Ovary (tissue), 9 donors: ENCODE data around the gene TAC4. TPM values are rescaled to one million over a fixed set of nuclear protein-coding genes. Genes with fewer than 3 reads are reported as not detected.

Source experiments
- DNase-seq, 5 donors: peaks; one replicate each; pipeline ENCODE4 v3.0.0-alpha.2; 2019 to 2020
- H3K27ac ChIP-seq, 2 donors: fragments of 200-600 bp; one replicate each; pipeline versions ENCODE4 v1.5.1 to v1.8.0; 2019 to 2022
- H3K27me3 ChIP-seq: fragments of 200-600 bp; one replicate; pipeline ENCODE4 v1.8.0; 2022
- H3K36me3 ChIP-seq: fragments of 200-600 bp; sonication (generic); one replicate; pipeline ENCODE4 v1.5.1; 2019
- H3K4me1 ChIP-seq: one replicate; pipeline ENCODE4 v1.8.1; 2013; ENCODE audit warnings: mild to moderate bottlenecking, moderate library complexity; ENCODE audit not compliant: insufficient read depth
- H3K4me3 ChIP-seq: fragments of 200-600 bp; sonication (generic); one replicate; pipeline ENCODE4 v1.5.1; 2017
- H3K9me3 ChIP-seq, 2 donors: fragments of 200-600 bp in 1 of 2; sonication (generic) in 1 of 2; one replicate each; pipeline versions ENCODE4 v1.5.1 to v1.8.1; 2013 to 2019; ENCODE audit warnings: mild to moderate bottlenecking in 1 of 2, moderate library complexity in 1 of 2
- CTCF ChIP-seq, 3 donors: fragments of 450-650 bp in 2 of 3; fragments of 200-600 bp in 1 of 3; IDR thresholded peaks; one replicate each; pipeline versions ENCODE4 v1.5.1 to v1.8.0; 2016 to 2022; ENCODE audit warnings: antibody characterized with exemption in 3 of 3, mild to moderate bottlenecking in 1 of 3
- EP300 ChIP-seq: sonication (generic); formaldehyde crosslinking; IDR thresholded peaks from one replicate; pipeline ENCODE4 v1.6.1; 2017; ENCODE audit warnings: antibody characterized with exemption
- POLR2A ChIP-seq: fragments of 450-650 bp; IDR thresholded peaks from one replicate; pipeline ENCODE4 v1.6.1; 2017; ENCODE audit warnings: antibody characterized with exemption, mild to moderate bottlenecking, moderate library complexity
- WGBS, 3 donors: extraction: QIAGEN DNeasy Blood & Tissue Kit in 1 of 3; methylation state at CpG; one replicate each; pipeline versions ENCODE4 v1.1.5 to v1.1.7; 2013 to 2017; 5-methylcytosine and 5-hydroxymethylcytosine counted together
- intact Hi-C, 4 donors: fragments of 100-400 bp; cut with DNase I; formaldehyde crosslinking; loops; one replicate each; pipeline versions ENCODE4 v1.11.0 to v1.15.1; 2022 to 2023
- polyA plus RNA-seq, 2 donors: library from polyadenylated mRNA; stranded (reverse); fragments of 200-250 nt in 1 of 2; fragments of 350-450 nt in 1 of 2; fragmentation: Illumina TruSeq in 1 of 2; extraction: RNeasy Lipid Tissue Mini Kit (QIAGEN cat#74804) in 1 of 2; gene quantifications; one replicate each; pipeline ENCODE4 v1.2.3, GENCODE V29; 2013 to 2014
- total RNA-seq, 7 donors: library from RNA; depleted of rRNA in 2 of 7; stranded (reverse); fragments of >200 nt in 2 of 7; fragmentation: NEBNext Ultra II Directional in 3 of 7; extraction: Animal tissue kit (Norgen Biotek cat#: 25700) in 3 of 7; gene quantifications; one replicate each; pipeline versions ENCODE4 v1.1.0 to v1.2.4, GENCODE V29; 2016 to 2023
- donor health status: DM: no; HTN: no; CAD: no; lungs with moderate emphysema.
- donor health status: DM: no; HTN: no; CAD: no.
- donor health status: Bipolar disorder and iron deficiency.
- donor health status: DM: yes; HTN: yes; CAD: no.
- donor health status: DM: no; HTN: no; CAD: no.
- donor health status: DM: yes; HTN: yes; CAD: no.

The TAC4 gene
- total and polyA plus RNA-seq, 9 donors, result not detected

DNA sequence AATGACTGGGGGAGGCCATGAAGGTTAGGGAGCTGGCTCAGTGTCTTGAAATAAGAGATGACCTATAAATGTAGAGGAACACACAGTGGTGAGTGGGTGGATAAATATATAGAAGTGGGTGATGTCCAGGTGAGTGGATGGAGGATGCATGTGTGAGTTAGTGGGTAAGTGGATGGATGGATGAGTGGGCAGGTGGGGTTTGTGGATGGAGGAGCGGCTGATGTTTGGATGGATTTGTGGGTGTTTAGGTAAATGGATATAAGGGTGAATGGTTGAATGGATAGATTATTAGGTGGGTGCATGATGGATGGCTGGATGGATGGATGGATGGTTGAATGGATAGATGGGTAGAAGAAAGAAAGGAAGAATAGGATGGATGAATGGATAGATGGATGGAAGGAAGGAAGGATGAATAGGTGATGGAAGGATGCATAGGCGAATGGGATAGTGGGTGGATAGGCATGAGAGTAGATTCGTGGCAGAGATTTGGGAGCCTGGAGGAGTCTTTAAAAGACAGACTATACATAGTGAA lies 19.1 kb upstream of the TAC4 start:
- Histone ChIP-seq H3K36me3 (no peaks in the 10 kb centered on the region), H3K4me1 (no peaks in the 10 kb centered on the region), H3K9me3 (no peaks in the 10 kb centered on the region), H3K27me3 (no peaks in the 10 kb centered on the region), H3K27ac (no peak overlapping the region), H3K4me3 (no peak overlapping the region)
- WGBS, 3 donors, result 59 to 95% (median 78%) methylated on average over 3 of the region's 3 CpGs
- no peak for DNase-seq
- TF ChIP-seq POLR2A, result no peak
- TF ChIP-seq CTCF (IDR thresholded peaks at IDR 0.05), result no peak
- intact Hi-C loops, result no loop called here

- no peak overlapping the region for H3K27ac ChIP-seq
- no peak for DNase-seq
- H3K36me3 ChIP-seq, result no peaks in the 10 kb centered on the region
- WGBS, 3 donors, result 11 to 25% (median 24%) methylated on average over 1 of the region's 1 CpG
- no peaks in the 10 kb centered on the region for H3K27me3 ChIP-seq
- TF ChIP-seq CTCF (IDR thresholded peaks at IDR 0.05) (no peak), POLR2A (no peak), EP300 (no peak)
- H3K4me3 ChIP-seq, result no peak overlapping the region
- H3K9me3 ChIP-seq, result no peaks in the 10 kb centered on the region
- H3K4me1 ChIP-seq, result no peaks in the 10 kb centered on the region
- intact Hi-C loops, result no loop called here
These were observed 18.1 kb upstream of the TAC4 start for GRCh38 chr17:49866019-49866380.

DNA sequence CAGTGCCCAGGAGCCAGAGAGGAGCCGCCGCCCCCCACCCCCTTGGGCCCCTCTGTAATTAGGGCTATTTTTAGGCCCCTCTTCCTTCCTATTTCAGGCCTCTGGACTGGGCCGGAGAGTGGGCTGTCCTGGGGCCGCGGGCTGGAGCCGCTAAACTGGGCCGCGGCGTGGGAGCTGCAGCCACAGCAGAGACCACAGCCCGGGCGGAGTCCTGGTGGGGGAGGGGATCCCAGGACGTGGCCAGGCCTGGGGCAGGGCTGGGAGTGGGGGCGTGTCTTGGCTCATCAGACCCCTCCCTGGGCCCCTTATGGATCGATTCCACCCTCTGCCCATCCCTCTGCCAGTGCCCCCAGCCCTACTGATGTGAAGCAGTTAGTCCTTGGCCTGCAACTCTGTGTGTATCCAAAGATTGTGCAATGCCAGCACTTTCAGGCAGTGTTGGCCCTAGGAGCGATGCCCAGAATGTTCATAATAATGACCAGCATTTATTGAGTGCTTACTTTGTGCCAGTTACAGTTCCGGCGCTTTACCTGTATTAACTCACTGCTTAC lies 15.0 kb upstream of the TAC4 start:
- no peak for TF ChIP-seq CTCF (IDR thresholded peaks at IDR 0.05)
- no peak for TF ChIP-seq EP300
- no peak for TF ChIP-seq POLR2A
- 28 to 36% (median 32%) methylated on average over 17 of the region's 17 CpGs for WGBS, 3 donors
- Histone ChIP-seq H3K9me3 (no peaks in the 10 kb centered on the region), H3K36me3 (no peaks in the 10 kb centered on the region), H3K4me1 (no peaks in the 10 kb centered on the region), H3K4me3 (no peak overlapping the region), H3K27me3 (no peaks in the 10 kb centered on the region), H3K27ac (no peak overlapping the region)
- no peak for DNase-seq
- intact Hi-C loops, result loop anchor here (5.0 kb wide), 1 partner anchor 134 kb away; the partner anchor contains the start of gene DLX3 (in 4 of the 4)

DNA sequence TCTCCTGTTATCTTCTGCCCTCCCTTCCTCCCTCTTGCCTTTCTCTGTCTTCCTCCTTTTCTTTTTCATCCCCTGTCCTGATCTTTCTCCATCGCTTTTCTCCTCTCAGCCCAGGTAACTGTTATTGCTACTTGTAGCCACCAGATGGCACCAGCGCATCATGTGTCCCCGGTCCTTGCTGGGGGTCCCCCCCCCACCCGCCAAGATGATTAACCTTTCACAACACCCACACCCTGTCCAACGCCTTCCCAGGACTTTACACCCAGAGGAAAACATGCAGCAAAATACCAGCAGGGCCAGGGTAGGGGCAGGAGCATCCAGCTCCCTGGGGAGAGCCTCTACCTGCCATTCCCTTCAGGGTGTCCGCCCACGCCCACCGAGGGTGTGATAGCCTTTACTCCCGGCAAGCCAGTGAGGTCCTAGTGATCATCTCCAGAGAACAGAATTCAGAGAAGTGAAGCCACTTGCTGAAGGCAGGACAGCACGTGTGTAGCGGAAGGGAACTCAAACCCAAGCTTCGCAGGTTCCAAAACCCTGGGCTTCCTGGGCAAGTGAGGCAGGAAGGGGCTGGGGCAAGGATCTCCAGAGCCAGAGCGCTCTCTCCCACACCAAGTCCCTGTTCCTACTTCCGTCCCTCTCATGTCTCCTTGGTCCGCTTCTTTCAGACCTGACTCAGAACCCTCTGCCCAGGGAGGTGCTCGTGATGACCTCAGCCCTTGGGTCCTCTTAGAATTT lies 13.4 kb upstream of the TAC4 start:
- intact Hi-C loops, result loop anchor here (5.0 kb wide), 1 partner anchor 136 kb away; the partner anchor contains the start of gene DLX3 (in 4 of the 4)
- no peak overlapping the region for H3K4me3 ChIP-seq
- no peak overlapping the region for H3K27ac ChIP-seq
- 34 to 38% (median 36%) methylated on average over 15 to 16 of the region's 16 CpGs for WGBS, 3 donors
- H3K4me1 ChIP-seq, result no peaks in the 10 kb centered on the region
- H3K27me3 ChIP-seq, result no peaks in the 10 kb centered on the region
- no peaks in the 10 kb centered on the region for H3K9me3 ChIP-seq
- TF ChIP-seq CTCF (IDR thresholded peaks at IDR 0.05) (peak; percentile 37 to 64 (median 62)), EP300 (no peak)
- DNase-seq, result peak; percentile 39 to 68 (median 59)
- H3K36me3 ChIP-seq, result no peaks in the 10 kb centered on the region
